Skeletal muscle tissue (tissue), 4 donors: ENCODE data around the gene PTPDC1. TPM values are rescaled to one million over a fixed set of nuclear protein-coding genes. Genes with fewer than 3 reads are reported as not detected.
"Not testable (repeated sequence)": the region's sequence is repeated elsewhere in the genome, so short reads cannot be mapped to it uniquely, and the experiment has no call there.

Experiments used
- H3K27ac ChIP-seq: one replicate; pipeline ENCODE4 v1.7.0; 2013; ENCODE audit warnings: mild to moderate bottlenecking, low read depth, low read length, inconsistent platforms
- H3K27me3 ChIP-seq, 3 donors: one replicate each; pipeline ENCODE4 v1.7.0; 2013; ENCODE audit warnings: low read length in 3 of 3; ENCODE audit not compliant: control insufficient read depth in 3 of 3, insufficient read depth in 3 of 3
- H3K36me3 ChIP-seq, 3 donors: one replicate each; pipeline ENCODE4 v1.7.0; 2013; ENCODE audit warnings: low read length in 3 of 3; ENCODE audit not compliant: control insufficient read depth in 3 of 3, insufficient read depth in 3 of 3
- H3K4me1 ChIP-seq, 3 donors: one replicate each; pipeline ENCODE4 v1.7.0; 2013; ENCODE audit warnings: low read length in 3 of 3, mild to moderate bottlenecking in 3 of 3; ENCODE audit not compliant: control insufficient read depth in 3 of 3, insufficient read depth in 3 of 3
- H3K4me3 ChIP-seq, 3 donors: one replicate each; pipeline ENCODE4 v1.7.0; 2013; ENCODE audit warnings: low read length in 3 of 3
- H3K9ac ChIP-seq, 3 donors: one replicate each; pipeline ENCODE4 v1.7.0; 2013; ENCODE audit warnings: low read length in 3 of 3, mild to moderate bottlenecking in 3 of 3, moderate library complexity in 2 of 3, low read depth in 1 of 3
- H3K9me3 ChIP-seq, 3 donors: one replicate each; pipeline ENCODE4 v1.7.0; 2013; ENCODE audit warnings: low read length in 3 of 3; ENCODE audit not compliant: control insufficient read depth in 3 of 3
- total RNA-seq: library from RNA; depleted of rRNA; stranded (reverse); fragments of >200 nt; gene quantifications from one replicate; pipeline ENCODE4 v1.2.3, GENCODE V29; 2014
- donor health status: Osteomylitis.

PTPDC1 gene
- total RNA-seq, 1 donor from 2014 or later = 11.0 TPM

DNA sequence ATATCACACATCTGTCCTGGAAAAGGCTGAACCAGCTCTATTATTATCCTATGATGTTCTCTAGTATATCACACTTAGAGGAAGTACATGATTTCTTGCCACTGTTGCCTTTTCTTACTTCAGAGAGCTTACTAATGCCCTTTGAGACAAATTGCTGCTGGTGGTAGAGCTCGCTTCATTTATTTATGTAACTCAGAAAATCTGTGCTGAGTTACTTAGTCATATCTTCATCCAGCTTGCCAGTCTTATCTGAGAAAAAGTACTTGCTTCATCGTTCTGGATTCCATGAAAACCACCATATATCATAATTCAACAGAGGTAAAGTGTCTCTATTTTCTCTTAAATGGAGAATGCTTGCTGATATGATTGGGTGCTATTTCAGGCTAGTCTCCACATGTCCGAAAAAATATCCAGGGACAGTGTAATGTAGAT is 26.6 kb downstream of the PTPDC1 start:
- Histone ChIP-seq H3K4me1 (peaks cover 8 to 10% (median 9%) of the 10 kb centered on the region in 3 donors), H3K4me3 (no peak overlapping the region), H3K27me3 (no peaks in the 10 kb centered on the region), H3K9ac (no peak overlapping the region), H3K36me3 (no peaks in the 10 kb centered on the region), H3K9me3 (no peaks in the 10 kb centered on the region), H3K27ac (no peak overlapping the region)

DNA sequence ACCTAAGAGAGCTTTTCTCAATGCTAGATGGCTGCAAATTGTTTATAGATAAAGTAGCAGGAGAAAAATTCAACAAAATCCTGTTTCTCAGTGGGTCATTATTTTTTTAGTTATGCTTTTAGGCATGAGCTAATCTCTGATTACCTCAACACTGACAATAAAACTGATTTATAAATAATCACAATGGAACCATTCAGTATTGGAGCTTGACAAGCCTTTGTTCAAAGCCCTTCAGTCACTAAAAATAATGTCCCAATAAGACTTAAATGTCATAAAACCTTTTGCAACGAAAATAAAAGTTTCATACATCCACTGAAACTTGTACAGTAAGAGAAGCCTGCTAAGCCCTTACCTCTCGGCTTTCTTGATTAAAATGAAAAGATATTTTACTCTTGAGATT is 27.2 kb downstream of the PTPDC1 start:
- Histone ChIP-seq H3K4me1 (peaks cover 8 to 10% (median 9%) of the 10 kb centered on the region in 3 donors), H3K27ac (no peak overlapping the region), H3K9ac (no peak overlapping the region), H3K9me3 (no peaks in the 10 kb centered on the region), H3K4me3 (no peak overlapping the region), H3K36me3 (no peaks in the 10 kb centered on the region), H3K27me3 (no peaks in the 10 kb centered on the region)

DNA sequence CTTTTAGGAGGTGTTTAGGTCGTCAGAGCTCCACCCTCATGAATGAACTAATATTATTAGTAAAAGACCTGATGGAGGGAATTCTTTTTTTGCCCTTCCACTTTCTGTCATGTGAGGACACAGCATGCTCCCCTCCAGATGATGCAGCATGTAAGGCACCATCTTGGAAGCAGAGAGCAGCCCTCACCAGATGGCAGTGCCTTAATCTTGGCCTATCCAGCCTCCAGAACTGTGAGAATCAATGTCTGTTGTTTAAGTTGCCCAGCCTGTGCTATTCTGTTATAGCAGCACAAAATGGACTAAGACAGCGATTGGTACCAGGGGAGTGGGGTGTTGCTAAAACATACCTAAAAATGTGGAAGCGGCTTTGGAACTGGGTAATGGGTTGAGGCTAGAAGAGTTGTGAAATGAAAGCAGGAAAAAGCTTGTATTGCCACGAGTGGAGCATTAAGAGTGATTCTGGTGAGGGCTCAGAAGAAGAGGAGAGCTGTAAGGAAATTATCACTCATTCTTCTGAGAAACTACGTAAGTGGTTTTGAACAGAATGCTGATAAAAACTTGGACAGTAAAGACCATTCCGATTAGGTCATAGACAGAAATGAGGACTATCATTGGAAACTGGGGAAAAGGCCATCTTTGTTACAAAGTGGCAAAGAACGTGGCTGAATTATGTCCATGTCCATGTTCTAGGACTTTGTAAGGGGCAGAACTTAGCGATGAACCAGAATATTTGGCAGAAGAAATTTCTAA is 28.6 kb downstream of the PTPDC1 start:
- Histone ChIP-seq H3K27ac (no peak overlapping the region), H3K27me3 (no peaks in the 10 kb centered on the region), H3K9ac (no peak overlapping the region), H3K9me3 (no peaks in the 10 kb centered on the region), H3K36me3 (no peaks in the 10 kb centered on the region), H3K4me3 (no peak overlapping the region), H3K4me1 (peaks cover 6 to 8% (median 6%) of the 10 kb centered on the region in 3 donors)

DNA sequence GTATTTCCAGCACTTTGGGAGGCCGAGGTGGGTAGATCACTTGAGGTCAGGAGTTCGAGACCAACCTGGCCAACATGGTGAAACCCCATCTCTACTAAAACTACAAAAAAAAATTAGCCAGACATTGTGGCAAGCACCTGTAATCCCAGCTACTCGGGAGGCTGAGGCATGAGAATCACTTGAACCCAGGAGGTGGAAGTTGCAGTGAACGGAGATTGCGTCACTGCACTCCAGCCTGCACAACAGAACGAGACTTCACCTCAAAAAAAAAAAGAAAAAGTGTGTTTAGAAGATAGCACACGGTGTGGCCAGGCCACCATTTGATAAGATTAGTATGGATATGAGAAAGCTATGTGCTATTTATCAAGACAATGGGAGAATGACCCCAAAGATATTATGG is 35.8 kb downstream of the PTPDC1 start:
- not testable (repeated sequence) for H3K9ac ChIP-seq, H3K27ac ChIP-seq, H3K9me3 ChIP-seq, H3K36me3 ChIP-seq, H3K4me3 ChIP-seq, H3K4me1 ChIP-seq, H3K27me3 ChIP-seq

DNA sequence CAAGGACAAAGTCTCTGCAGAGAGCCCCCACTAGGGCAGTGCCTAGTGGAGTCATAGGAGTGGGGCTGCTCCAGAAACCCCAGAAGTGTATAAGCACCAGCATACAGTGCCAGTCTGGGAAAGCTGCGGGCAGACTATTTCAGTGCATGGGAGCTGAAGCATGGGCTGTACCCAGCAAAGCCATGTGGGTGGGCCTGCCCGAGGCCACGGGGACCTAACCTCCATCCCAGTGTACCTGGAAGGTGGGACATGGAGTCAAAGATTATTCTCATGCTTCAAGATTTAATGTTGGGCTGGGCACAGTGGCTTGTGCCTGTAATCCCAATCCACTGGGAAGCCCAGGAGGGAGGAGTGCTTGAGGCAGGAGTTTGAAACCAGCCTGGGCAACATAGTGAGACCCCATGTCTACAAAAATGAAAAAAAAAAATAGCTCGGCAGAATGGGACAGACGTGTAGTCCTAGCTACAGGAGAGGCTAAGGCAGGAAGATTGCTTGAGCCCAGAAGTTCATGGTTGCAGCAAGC is 36.7 kb downstream of the PTPDC1 start:
- Histone ChIP-seq H3K9me3 (no peaks in the 10 kb centered on the region), H3K4me3 (no peak overlapping the region), H3K27me3 (no peaks in the 10 kb centered on the region), H3K9ac (no peak overlapping the region), H3K27ac (no peak overlapping the region), H3K4me1 (no peaks in the 10 kb centered on the region), H3K36me3 (peaks cover 0 to 4% (median 0%) of the 10 kb centered on the region in 3 donors)

DNA sequence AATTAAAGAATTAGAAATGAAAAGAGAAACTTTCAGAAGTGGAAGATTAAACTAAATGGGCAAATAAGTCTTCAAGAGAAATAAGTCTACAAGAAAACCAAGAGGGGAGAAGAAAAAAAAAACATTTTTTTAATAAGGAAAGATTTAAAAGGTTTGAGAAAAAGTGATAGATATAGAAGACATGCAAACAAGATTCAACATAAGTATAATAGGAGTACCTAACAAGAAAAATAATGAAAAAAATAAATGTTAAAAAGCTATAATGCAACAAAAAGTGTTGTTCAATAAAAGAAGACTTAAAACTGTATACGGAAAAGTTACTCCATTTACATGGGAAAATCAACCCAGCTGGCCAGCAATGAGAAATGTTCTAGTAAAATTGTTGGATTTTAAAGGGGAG is 42.6 kb downstream of the PTPDC1 start:
- peaks cover 0 to 3% (median 0%) of the 10 kb centered on the region in 3 donors for H3K36me3 ChIP-seq
- H3K9ac ChIP-seq = no peak overlapping the region
- H3K4me1 ChIP-seq = no peaks in the 10 kb centered on the region
- no peak overlapping the region for H3K27ac ChIP-seq
- no peaks in the 10 kb centered on the region for H3K27me3 ChIP-seq
- H3K4me3 ChIP-seq = no peak overlapping the region
- H3K9me3 ChIP-seq = peaks cover 0 to 2% (median 0%) of the 10 kb centered on the region in 3 donors

DNA sequence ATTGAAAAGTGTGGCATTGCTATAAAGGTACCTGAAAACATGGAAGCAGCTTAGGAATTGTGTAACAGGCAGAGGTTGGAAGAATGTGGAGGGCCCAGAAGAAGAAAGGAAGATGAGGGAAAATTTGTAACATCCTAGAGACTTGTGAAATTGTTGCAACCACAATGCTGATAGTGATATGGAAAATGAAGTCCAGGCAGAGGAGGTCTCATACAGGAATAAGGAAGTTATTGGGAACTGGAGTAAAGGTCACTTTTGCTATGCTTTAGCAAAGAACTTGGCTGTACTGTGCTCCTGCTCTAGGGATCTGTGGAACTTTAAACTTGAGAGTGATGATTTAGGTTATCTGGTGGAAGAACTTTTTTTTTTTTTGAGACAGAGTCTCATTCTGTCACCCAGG is 43.5 kb downstream of the PTPDC1 start:
- H3K4me1 ChIP-seq = no peaks in the 10 kb centered on the region
- no peak overlapping the region for H3K9ac ChIP-seq
- H3K4me3 ChIP-seq = no peak overlapping the region
- peaks cover 0 to 2% (median 0%) of the 10 kb centered on the region in 3 donors for H3K9me3 ChIP-seq
- no peaks in the 10 kb centered on the region for H3K27me3 ChIP-seq
- H3K36me3 ChIP-seq = no peaks in the 10 kb centered on the region
- H3K27ac ChIP-seq = no peak overlapping the region

DNA sequence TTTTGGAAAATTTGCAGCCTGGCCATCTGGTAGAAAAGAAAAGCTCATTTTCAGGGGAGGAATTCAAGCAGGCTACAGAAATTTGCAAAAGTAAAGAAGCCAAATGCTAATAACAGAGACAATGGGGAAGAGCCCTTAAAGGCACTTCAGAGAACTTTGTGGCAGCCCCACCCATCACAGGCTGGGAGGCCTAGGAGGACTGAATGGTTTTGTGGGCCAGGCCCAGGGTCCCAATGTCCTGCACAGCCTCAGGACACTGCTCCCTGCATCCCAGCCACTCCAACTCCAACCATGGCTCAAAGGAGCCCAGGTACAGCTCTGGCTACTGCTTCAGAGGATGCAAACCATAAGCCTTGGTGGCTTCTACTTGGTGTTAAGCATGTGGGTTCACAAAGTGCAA is 44.3 kb downstream of the PTPDC1 start:
- no peak overlapping the region for H3K4me3 ChIP-seq
- H3K27me3 ChIP-seq = no peaks in the 10 kb centered on the region
- H3K9me3 ChIP-seq = peaks cover 0 to 2% (median 0%) of the 10 kb centered on the region in 3 donors
- no peaks in the 10 kb centered on the region for H3K4me1 ChIP-seq
- H3K9ac ChIP-seq = no peak overlapping the region
- no peak overlapping the region for H3K27ac ChIP-seq
- H3K36me3 ChIP-seq = no peaks in the 10 kb centered on the region

DNA sequence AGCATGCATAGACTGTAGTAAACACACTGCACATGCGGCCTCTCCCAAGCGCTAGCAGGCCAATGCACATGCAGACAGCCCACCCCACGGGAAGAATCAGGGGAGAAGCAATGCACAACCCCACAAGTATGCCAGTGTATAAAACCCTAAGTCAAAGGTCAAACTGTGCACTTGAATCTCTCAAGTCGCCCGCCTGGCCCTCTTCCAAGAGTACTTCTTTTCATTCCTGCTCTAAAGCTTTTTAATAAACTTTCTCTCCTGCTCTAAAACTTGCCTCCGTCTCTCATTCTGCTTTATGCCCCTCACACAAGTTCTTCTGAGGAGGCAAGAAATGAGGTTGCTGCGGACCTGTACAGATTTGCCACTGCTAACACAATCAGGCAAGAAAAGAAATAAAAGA is 50.4 kb downstream of the PTPDC1 start:
- H3K4me1 ChIP-seq = peaks cover 8 to 16% (median 8%) of the 10 kb centered on the region in 3 donors
- no peaks in the 10 kb centered on the region for H3K36me3 ChIP-seq
- no peaks in the 10 kb centered on the region for H3K27me3 ChIP-seq
- no peak overlapping the region for H3K27ac ChIP-seq
- H3K9me3 ChIP-seq = no peaks in the 10 kb centered on the region
- H3K4me3 ChIP-seq = no peak overlapping the region
- H3K9ac ChIP-seq = no peak overlapping the region

DNA sequence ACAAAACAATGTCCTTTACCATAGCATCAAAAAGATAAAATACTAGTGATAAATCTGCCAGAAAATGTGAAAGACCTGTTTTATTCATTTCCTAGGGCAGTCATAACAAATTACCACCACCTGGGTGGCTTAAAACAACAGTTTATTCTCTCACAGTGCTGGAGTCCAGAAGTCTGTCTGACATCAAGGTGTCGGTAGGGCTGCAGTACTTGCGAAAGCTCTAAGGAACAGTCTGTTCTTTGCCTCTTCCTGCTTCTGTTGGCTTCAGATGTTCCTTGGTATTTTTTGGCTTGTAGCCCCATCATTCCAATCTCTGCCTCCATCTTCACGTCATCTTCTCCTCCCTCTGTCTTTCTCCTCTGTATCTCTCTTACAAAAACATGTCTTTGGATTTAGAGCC is 51.0 kb downstream of the PTPDC1 start:
- Histone ChIP-seq H3K9ac (no peak overlapping the region), H3K4me3 (no peak overlapping the region), H3K27ac (no peak overlapping the region), H3K9me3 (no peaks in the 10 kb centered on the region), H3K27me3 (no peaks in the 10 kb centered on the region), H3K36me3 (no peaks in the 10 kb centered on the region), H3K4me1 (peaks cover 11 to 20% (median 13%) of the 10 kb centered on the region in 3 donors)
